Spleen (tissue), 11 donors: ENCODE results near the gene PDE6A. TPM values are rescaled to one million over a fixed set of nuclear protein-coding genes. Genes with fewer than 3 reads are reported as not detected.

Experiments
- DNase-seq: peaks from one replicate; pipeline ENCODE4 v3.0.0-alpha.2; 2020
- H3K27ac ChIP-seq, 8 donors: fragments of 200-600 bp; sonication (generic) in 7 of 8; 1 replicate in 4 of 8; 2 replicates in 4 of 8; pipeline versions ENCODE4 v1.5.0 to v1.8.0; 2016 to 2021; ENCODE audit warnings: inconsistent platforms in 4 of 8, mild to moderate bottlenecking in 4 of 8, moderate library complexity in 1 of 8
- H3K27me3 ChIP-seq, 7 donors: fragments of 200-600 bp; sonication (generic) in 6 of 7; replicated peaks in 1 of 7; 1 replicate in 4 of 7; 2 replicates in 3 of 7; pipeline versions ENCODE4 v1.5.0 to v1.8.0; 2016 to 2021; ENCODE audit warnings: inconsistent platforms in 3 of 7, mild to moderate bottlenecking in 1 of 7
- H3K36me3 ChIP-seq, 6 donors: fragments of 200-600 bp; sonication (generic) in 5 of 6; 1 replicate in 4 of 6; 2 replicates in 2 of 6; pipeline versions ENCODE4 v1.5.0 to v1.8.0; 2016 to 2021; ENCODE audit warnings: inconsistent platforms in 2 of 6
- H3K4me1 ChIP-seq, 6 donors: fragments of 200-600 bp; sonication (generic) in 5 of 6; 1 replicate in 3 of 6; 2 replicates in 3 of 6; pipeline versions ENCODE4 v1.5.0 to v1.8.0; 2016 to 2021; ENCODE audit warnings: inconsistent platforms in 3 of 6
- H3K4me3 ChIP-seq, 8 donors: fragments of 200-600 bp; sonication (generic) in 7 of 8; 1 replicate in 4 of 8; 2 replicates in 4 of 8; pipeline versions ENCODE4 v1.5.0 to v1.8.0; 2016 to 2021; ENCODE audit warnings: inconsistent platforms in 4 of 8, mild to moderate bottlenecking in 4 of 8, moderate library complexity in 2 of 8
- H3K9me3 ChIP-seq, 8 donors: fragments of 200-600 bp; sonication (generic) in 7 of 8; 1 replicate in 4 of 8; 2 replicates in 4 of 8; pipeline versions ENCODE4 v1.5.0 to v1.8.0; 2016 to 2021; ENCODE audit warnings: inconsistent platforms in 4 of 8
- CTCF ChIP-seq, 11 experiments: fragments of 200-600 bp in 7 of 11; fragments of 450-650 bp in 4 of 11; sonication (generic) in 4 of 11; IDR thresholded peaks in 8 of 11; conservative IDR thresholded peaks in 3 of 11; 1 replicate in 7 of 11; 2 replicates in 4 of 11; pipeline versions ENCODE4 v1.4.0 to v1.8.0; 2016 to 2021; ENCODE audit warnings: antibody characterized with exemption in 11 of 11, inconsistent platforms in 4 of 11, mild to moderate bottlenecking in 1 of 11
- POLR2A ChIP-seq, 3 donors: fragments of 450-650 bp; IDR thresholded peaks; one replicate each; pipeline ENCODE4 v1.5.1; 2017; ENCODE audit warnings: antibody characterized with exemption in 3 of 3, mild to moderate bottlenecking in 1 of 3
- POLR2AphosphoS5 ChIP-seq, 3 donors: sonication (generic); formaldehyde crosslinking; IDR thresholded peaks; one replicate each; pipeline ENCODE4 v1.5.1; 2017; ENCODE audit warnings: antibody characterized with exemption in 3 of 3
- WGBS, 5 donors: extraction: QIAGEN DNeasy Blood & Tissue Kit in 3 of 5; methylation state at CpG; one replicate each; pipeline versions ENCODE4 v1.1.5 to v1.1.7; 2013 to 2018; 5-methylcytosine and 5-hydroxymethylcytosine counted together
- intact Hi-C: fragments of 100-400 bp; cut with DNase I; formaldehyde crosslinking; loops from one replicate; pipeline ENCODE4 v1.15.0; 2023; ENCODE audit warnings: low total_unique reads
- polyA plus RNA-seq, 3 donors: library from polyadenylated mRNA; stranded (reverse); fragments of 200-250 nt; gene quantifications; one replicate each; pipeline ENCODE4 v1.2.1, GENCODE V29; 2013
- total RNA-seq, 7 donors: library from RNA; depleted of rRNA in 3 of 7; stranded (reverse); fragments of >200 nt in 3 of 7; fragmentation: NEBNext Ultra II Directional in 4 of 7; extraction: Animal tissue kit (Norgen Biotek cat#: 25700) in 4 of 7; gene quantifications; one replicate each; pipeline versions ENCODE4 v1.1.0 to v1.2.1, GENCODE V29; 2016 to 2021
- donor health status: healthy with polysubstance abuse.
- donor health status: DM: no; HTN: no; CAD: no; lungs with moderate emphysema.
- donor health status: DM: no; HTN: no; CAD: no.
- donor health status: Bipolar disorder and iron deficiency.
- donor health status: healthy.
- donor health status: DM: no; HTN: no; CAD: no.
- donor health status: DM: yes; HTN: yes; CAD: no.

Gene PDE6A
- total and polyA plus RNA-seq, 10 donors = not detected

- H3K4me1 ChIP-seq = peaks cover 0 to 6% (median 0%) of the 10 kb centered on the region in 6 donors
- no peak overlapping the region for H3K4me3 ChIP-seq
- no peak for TF ChIP-seq CTCF (IDR thresholded peaks at IDR 0.05 in 8 of 11, conservative IDR thresholded peaks at IDR 0.05 in 3 of 11)
- no peak for DNase-seq
- H3K36me3 ChIP-seq = no peaks in the 10 kb centered on the region
- no peak overlapping the region for H3K27ac ChIP-seq
- 68 to 85% (median 74%) methylated on average over 7 of the region's 7 CpGs for WGBS, 5 donors
- no peaks in the 10 kb centered on the region for H3K27me3 ChIP-seq
- intact Hi-C loops = no loop called here
- H3K9me3 ChIP-seq = no peaks in the 10 kb centered on the region
Measured at GRCh38 chr5:149913436-149914419, 30.9 kb downstream of the PDE6A start.

GRCh38 chr5:149912226-149912871 lies 32.2 kb downstream of the PDE6A start:
- Histone ChIP-seq H3K27ac (no peak overlapping the region), H3K36me3 (no peaks in the 10 kb centered on the region), H3K27me3 (no peaks in the 10 kb centered on the region), H3K4me3 (no peak overlapping the region), H3K4me1 (peaks cover 0 to 6% (median 0%) of the 10 kb centered on the region in 6 donors), H3K9me3 (no peaks in the 10 kb centered on the region)
- TF ChIP-seq CTCF (IDR thresholded peaks at IDR 0.05 in 8 of 11, conservative IDR thresholded peaks at IDR 0.05 in 3 of 11) = no peak
- TF ChIP-seq POLR2AphosphoS5 (IDR thresholded peaks at IDR 0.05) = no peak
- no peak for TF ChIP-seq POLR2A (IDR thresholded peaks at IDR 0.05)
- whole genome bisulfite sequencing, 5 donors = 82 to 90% (median 88%) methylated on average over 3 of the region's 3 CpGs
- intact Hi-C loops = no loop called here
- DNase-seq = no peak

- intact Hi-C loops = no loop called here
- 88 to 95% (median 94%) methylated on average over 1 of the region's 1 CpG for WGBS, 5 donors
- no peak for DNase-seq
- Histone ChIP-seq H3K27ac (no peak overlapping the region), H3K4me3 (no peak overlapping the region), H3K27me3 (no peaks in the 10 kb centered on the region), H3K9me3 (no peaks in the 10 kb centered on the region), H3K36me3 (no peaks in the 10 kb centered on the region), H3K4me1 (peaks cover 0 to 6% (median 0%) of the 10 kb centered on the region in 6 donors)
- TF ChIP-seq CTCF (IDR thresholded peaks at IDR 0.05 in 8 of 11, conservative IDR thresholded peaks at IDR 0.05 in 3 of 11) (no peak), POLR2AphosphoS5 (IDR thresholded peaks at IDR 0.05) (no peak)
Measured at GRCh38 chr5:149911031-149911430, 33.6 kb downstream of the PDE6A start.

- 84 to 93% (median 85%) methylated on average over 3 of the region's 3 CpGs for WGBS, 5 donors
- intact Hi-C loops = no loop called here
- TF ChIP-seq POLR2AphosphoS5 (IDR thresholded peaks at IDR 0.05) (no peak), CTCF (IDR thresholded peaks at IDR 0.05 in 8 of 11, conservative IDR thresholded peaks at IDR 0.05 in 3 of 11) (no peak), POLR2A (IDR thresholded peaks at IDR 0.05) (no peak)
Measured at GRCh38 chr5:149907828-149908227, 36.8 kb downstream of the PDE6A start.

More at GRCh38 chr5:149907828-149908227, 36.8 kb downstream of the PDE6A start:
- DNase-seq = no peak
- Histone ChIP-seq H3K4me3 (no peak overlapping the region), H3K4me1 (no peaks in the 10 kb centered on the region), H3K9me3 (no peaks in the 10 kb centered on the region), H3K36me3 (no peaks in the 10 kb centered on the region), H3K27me3 (no peaks in the 10 kb centered on the region), H3K27ac (no peak overlapping the region)
